GM12878 (cell line): Measurements from ENCODE around the gene ECI1. TPM values are rescaled to one million over a fixed set of nuclear protein-coding genes. Genes with fewer than 3 reads are reported as not detected.

Experiments
- ATAC-seq: fragments of 200-7000 bp; cut with Tn5 transposase; 3 replicates; pipeline ENCODE4 v1.9.1; 2020; ENCODE audit warnings: mild to moderate bottlenecking, moderate library complexity
- BruUV-seq: library from RNA; stranded (reverse); fragments of 400-500 nt; replicated peaks from 2 replicates; lab custom pipeline; 2021; lab: Mats Ljungman, UMichigan
- CTCF ChIA-PET: fragments of 300-600 bp; sonication (Branson Sonifier 250); formaldehyde crosslinking; extraction: SDS; loops from one replicate; lab custom pipeline; 2021; ENCODE audit warnings: inconsistent platforms; lab: Yijun Ruan, JAX
- POLR2A ChIA-PET: fragments of 350-600 bp; formaldehyde crosslinking; extraction: SDS; loops from one replicate; lab custom pipeline; 2021; ENCODE audit warnings: inconsistent platforms; lab: Charles Lee
- RAD21 ChIA-PET: fragments of 300-600 bp; sonication (Branson Sonifier 250); formaldehyde crosslinking; loops from one replicate; lab custom pipeline; 2023; ENCODE audit warnings: antibody characterized with exemption; ENCODE audit not compliant: unreplicated experiment; lab: Charles Lee
- SMC1A ChIA-PET: fragments of 300-600 bp; sonication (Branson Sonifier 250); formaldehyde crosslinking; loops from one replicate; lab custom pipeline; 2023; ENCODE audit not compliant: unreplicated experiment, uncharacterized antibody; lab: Charles Lee
- DNase-seq: peaks from one replicate; pipeline ENCODE4 v3.0.0-alpha.2; 2011; ENCODE audit warnings: low read depth, low spot score
- FAIRE-seq: peaks from 3 replicates; lab custom pipeline; 2011; peaks lifted over from hg19 to GRCh38; lab: Jason Lieb, UNC
- H2AFZ ChIP-seq: 2 replicates; pipeline ENCODE4 v1.6.0; 2011; ENCODE audit warnings: low read depth, low read length, control low read depth; ENCODE audit not compliant: control insufficient read depth
- H3K27ac ChIP-seq: 2 replicates; pipeline ENCODE4 v1.5.1; 2011; ENCODE audit warnings: control low read depth; ENCODE audit not compliant: control insufficient read depth, insufficient read depth
- H3K27me3 ChIP-seq, 2 experiments: replicated peaks in 1 of 2; 2 replicates each; pipeline versions ENCODE4 v1.6.0 to v1.6.1; 2011; ENCODE audit warnings: low read length in 1 of 2; ENCODE audit not compliant: control insufficient read depth in 2 of 2, insufficient read depth in 2 of 2
- H3K36me3 ChIP-seq, 2 experiments: 2 replicates each; pipeline ENCODE4 v1.5.1; 2011; ENCODE audit warnings: low read length in 1 of 2; ENCODE audit not compliant: control insufficient read depth in 2 of 2, insufficient read depth in 2 of 2
- H3K4me1 ChIP-seq: 2 replicates; pipeline ENCODE4 v1.6.1; 2011; ENCODE audit warnings: mild to moderate bottlenecking, low read length, moderate library complexity, mixed read lengths; ENCODE audit not compliant: control insufficient read depth, insufficient read depth
- H3K4me2 ChIP-seq: 2 replicates; pipeline ENCODE4 v1.6.0; 2011; ENCODE audit warnings: control low read depth; ENCODE audit not compliant: control insufficient read depth, insufficient read depth
- H3K4me3 ChIP-seq: fragments of 200-600 bp; sonication (generic); 2 replicates; pipeline ENCODE4 v1.5.1; 2016
- H3K79me2 ChIP-seq: 2 replicates; pipeline ENCODE4 v1.6.0; 2011; ENCODE audit warnings: low read length; ENCODE audit not compliant: control insufficient read depth, insufficient read depth
- H3K9ac ChIP-seq: 2 replicates; pipeline ENCODE4 v1.8.0; 2011; ENCODE audit warnings: low read length, control low read depth, mixed read lengths; ENCODE audit not compliant: control insufficient read depth, insufficient read depth
- H3K9me3 ChIP-seq: replicated peaks from 3 replicates; pipeline ENCODE4 v1.5.1; 2011; ENCODE audit warnings: mild to moderate bottlenecking, low read length; ENCODE audit not compliant: control insufficient read depth, insufficient read depth
- H4K20me1 ChIP-seq: 2 replicates; pipeline ENCODE4 v1.6.0; 2011; ENCODE audit not compliant: control insufficient read depth, insufficient read depth
- E2F4 ChIP-seq: IDR thresholded peaks from 2 replicates; pipeline ENCODE4 v1.6.1; 2012; ENCODE audit warnings: low read depth, low read length, improper control_type of control experiment
- EED ChIP-seq: sonication (generic); IDR thresholded peaks from 2 replicates; pipeline ENCODE4 v1.6.1; 2016; ENCODE audit warnings: antibody characterized with exemption, low read depth
- EP300 ChIP-seq, 2 experiments: fragments of 150-350 bp in 1 of 2; IDR thresholded peaks; 2 replicates each; pipeline ENCODE4 v1.6.1; 2011 to 2012; ENCODE audit warnings: low read depth in 2 of 2, low read length in 2 of 2, borderline replicate concordance in 1 of 2, improper control_type of control experiment in 1 of 2, inconsistent platforms in 1 of 2; ENCODE audit not compliant: control insufficient read depth in 1 of 2
- GABPA ChIP-seq: IDR thresholded peaks from 2 replicates; pipeline ENCODE4 v1.6.1; 2014; ENCODE audit warnings: antibody characterized with exemption, low read depth, mild to moderate bottlenecking, inconsistent platforms
- KLF5 ChIP-seq: fragments of 450-650 bp; IDR thresholded peaks from 2 replicates; pipeline ENCODE4 v1.6.1; 2014; ENCODE audit warnings: mild to moderate bottlenecking; ENCODE audit not compliant: partially characterized antibody
- MEF2B ChIP-seq: fragments of 450-650 bp; IDR thresholded peaks from 2 replicates; pipeline ENCODE4 v1.6.1; 2018; ENCODE audit warnings: mild to moderate bottlenecking, moderate library complexity; ENCODE audit not compliant: partially characterized antibody, poor library complexity, severe bottlenecking
- MYC ChIP-seq: IDR thresholded peaks from 2 replicates; pipeline ENCODE4 v1.6.1; 2011; ENCODE audit warnings: mild to moderate bottlenecking, low read length, moderate library complexity, inconsistent platforms; ENCODE audit not compliant: insufficient read depth, insufficient replicate concordance, insufficient read length, severe bottlenecking
- POU2F2 ChIP-seq: IDR thresholded peaks from 3 replicates; pipeline ENCODE4 v1.6.1; 2011; ENCODE audit warnings: low read depth, mild to moderate bottlenecking, low read length, borderline replicate concordance
- REST ChIP-seq: IDR thresholded peaks from 2 replicates; pipeline ENCODE4 v1.6.1; 2012; ENCODE audit warnings: mild to moderate bottlenecking, low read depth, low read length
- RUNX3 ChIP-seq: IDR thresholded peaks from 2 replicates; pipeline ENCODE4 v1.6.1; 2012; ENCODE audit warnings: low read length, inconsistent platforms
- TCF3 ChIP-seq: IDR thresholded peaks from 2 replicates; pipeline ENCODE4 v1.6.1; 2012; ENCODE audit warnings: low read depth, mild to moderate bottlenecking, low read length, borderline replicate concordance; ENCODE audit not compliant: insufficient read depth
- YY1 ChIP-seq: IDR thresholded peaks from 2 replicates; pipeline ENCODE4 v1.6.1; 2011; ENCODE audit warnings: low read depth, mild to moderate bottlenecking, low read length
- ZNF217 ChIP-seq: fragments of 450-650 bp; IDR thresholded peaks from 2 replicates; pipeline ENCODE4 v1.6.1; 2017; ENCODE audit warnings: antibody characterized with exemption, mild to moderate bottlenecking
- WGBS: methylation state at CpG from one replicate; pipeline ENCODE4 v1.1.6; 2016; ENCODE audit warnings: low lambda C conversion rate; ENCODE audit not compliant: insufficient replicate concordance, insufficient coverage; ENCODE audit errors: missing lambda C conversion rate; 5-methylcytosine and 5-hydroxymethylcytosine counted together
- in situ Hi-C: fragments of 300-500 bp; cut with MboI; formaldehyde crosslinking; loops from 9 replicates; pipeline ENCODE4 v1.14.3; 2018; ENCODE audit warnings: mixed read lengths
- intact Hi-C: fragments of 100-400 bp; cut with micrococcal nuclease; formaldehyde crosslinking; loops from one replicate; pipeline ENCODE4 v1.14.2; 2022; ENCODE audit not compliant: unreplicated experiment
- polyA plus RNA-seq, 11 experiments: library from polyadenylated mRNA; depleted of rRNA in 4 of 11; unstranded in 6 of 11; stranded (reverse) in 5 of 11; fragments of >200 nt; fragmentation: Nextera tagmentation in 4 of 11; fragmentation: Illumina TruSeq in 1 of 11; extraction: Ambion mirVana in 4 of 11; extraction: Trizol in 1 of 11; gene quantifications; 1 replicate in 1 of 11; 2 replicates in 10 of 11; pipeline versions ENCODE4 v1.2.1 to v1.2.3, GENCODE V29; 2011 to 2016; ENCODE audit warnings: inconsistent platforms in 2 of 11, missing spikeins in 2 of 11, low read depth in 1 of 11
- total RNA-seq, 4 experiments: library from RNA; depleted of rRNA in 3 of 4; stranded (reverse); fragments of >200 nt in 3 of 4; fragmentation: Illumina TruSeq in 1 of 4; extraction: Trizol in 1 of 4; gene quantifications; 2 replicates each; pipeline versions ENCODE4 v1.2.1 to v1.2.3, GENCODE V29; 2013 to 2021

Gene ECI1
- total and polyA plus RNA-seq, 10 of the 15 experiments (the other 5 are each of a cell fraction or from before 2014, with no cell fraction given): 2.2 to 82.1 (median 24.8) TPM

- no peak for TF ChIP-seq KLF5
- no peak for TF ChIP-seq E2F4
These were observed 60.0 kb downstream of the ECI1 start (continued) for GRCh38 chr16:2191446-2191706.

GRCh38 chr16:2190659-2191445, 60.5 kb downstream of the ECI1 start:
- no peak overlapping the region for H3K4me2 ChIP-seq
- H3K79me2 ChIP-seq: no peaks in the 10 kb centered on the region
- 31% methylated on average over 22 of the region's 25 CpGs for WGBS
- BruUV-seq: no TSS peak
- FAIRE-seq: no peak
- ChIA-PET CTCF (no interaction called here), POLR2A (no interaction called here), SMC1A (no interaction called here), RAD21 (no interaction called here)
- no peak overlapping the region for H3K4me3 ChIP-seq
- H3K36me3 ChIP-seq: no peaks in the 10 kb centered on the region
- ATAC-seq: no peak
- H3K27me3 ChIP-seq: peaks cover 7 to 8% of the 10 kb centered on the region in 2 experiments
- in situ Hi-C loops: no loop called here
- H2AFZ ChIP-seq: no peak overlapping the region
- H3K27ac ChIP-seq: no peak overlapping the region
- no peak for DNase-seq
- no peak overlapping the region for H3K9ac ChIP-seq
- H4K20me1 ChIP-seq: no peaks in the 10 kb centered on the region
- H3K9me3 ChIP-seq: no peaks in the 10 kb centered on the region
- no peaks in the 10 kb centered on the region; the same call in 1 of the 2 replicates for H3K4me1 ChIP-seq
- intact Hi-C loops: no loop called here
- TF ChIP-seq TCF3 (no peak), EP300 (IDR thresholded peaks at IDR 0.05; ENCODE audit: borderline replicate concordance in 1 of 2, control insufficient read depth in 1 of 2, low read depth in 2 of 2, low read length in 2 of 2) (no peak), ZNF217 (no peak), EED (no peak), GABPA (no peak), YY1 (no peak), MYC (no peak), POU2F2 (no peak), MEF2B (no peak), RUNX3 (no peak), REST (no peak)
